Peyer's patch (tissue), 4 donors: Measurements from ENCODE around the gene LZTR1. TPM values are rescaled to one million over a fixed set of nuclear protein-coding genes. Genes with fewer than 3 reads are reported as not detected.
A peak's percentile ranks its signal among the peaks of the same experiment; 100 is the strongest.

ENCODE experiments used
- DNase-seq, 3 donors: peaks; one replicate each; pipeline ENCODE4 v3.0.0-alpha.2; 2017 to 2019
- H3K27ac ChIP-seq, 4 donors: fragments of 200-600 bp; sonication (generic); one replicate each; pipeline ENCODE4 v1.5.1; 2016 to 2019
- H3K27me3 ChIP-seq, 2 donors: fragments of 200-600 bp; sonication (generic); one replicate each; pipeline ENCODE4 v1.5.1; 2019
- H3K36me3 ChIP-seq, 3 donors: fragments of 200-600 bp; sonication (generic); one replicate each; pipeline ENCODE4 v1.5.1; 2016 to 2019
- H3K4me1 ChIP-seq, 4 donors: fragments of 200-600 bp; sonication (generic); one replicate each; pipeline ENCODE4 v1.5.1; 2016 to 2019
- H3K4me3 ChIP-seq, 4 donors: fragments of 200-600 bp; sonication (generic); 1 replicate in 3 of 4; 2 replicates in 1 of 4; pipeline ENCODE4 v1.5.1; 2016 to 2019; ENCODE audit warnings: mild to moderate bottlenecking in 1 of 4
- H3K9me3 ChIP-seq, 4 donors: fragments of 200-600 bp; sonication (generic); one replicate each; pipeline ENCODE4 v1.5.1; 2016 to 2019; ENCODE audit warnings: mild to moderate bottlenecking in 1 of 4
- CTCF ChIP-seq, 6 experiments: fragments of 450-650 bp in 4 of 6; fragments of 200-600 bp in 2 of 6; sonication (generic) in 1 of 6; IDR thresholded peaks; one replicate each; pipeline ENCODE4 v1.5.1; 2017 to 2019; ENCODE audit warnings: antibody characterized with exemption in 6 of 6, mild to moderate bottlenecking in 3 of 6, moderate library complexity in 1 of 6
- POLR2A ChIP-seq, 2 donors: fragments of 450-650 bp; IDR thresholded peaks; one replicate each; pipeline ENCODE4 v1.5.1; 2017; ENCODE audit warnings: antibody characterized with exemption in 2 of 2, mild to moderate bottlenecking in 2 of 2, moderate library complexity in 2 of 2
- total RNA-seq, 4 donors: library from RNA; depleted of rRNA; stranded (reverse); fragments of >200 nt; gene quantifications; one replicate each; pipeline ENCODE4 v1.1.0, GENCODE V29; 2016

LZTR1 gene
- total RNA-seq, 4 donors from 2014 or later, result 65.5 to 144 (median 88.5) TPM

GRCh38 chr22:21009638-21010425 is 27.7 kb downstream of the LZTR1 start:
- TF ChIP-seq POLR2A (IDR thresholded peaks at IDR 0.05) (no peak), CTCF (IDR thresholded peaks at IDR 0.05) (no peak)
- no peaks in the 10 kb centered on the region for H3K9me3 ChIP-seq
- no peaks in the 10 kb centered on the region for H3K27me3 ChIP-seq
- H3K27ac ChIP-seq, result no peak overlapping the region
- H3K4me3 ChIP-seq, result no peak overlapping the region
- no peaks in the 10 kb centered on the region for H3K36me3 ChIP-seq
- DNase-seq, result no peak
- H3K4me1 ChIP-seq, result peaks cover 4 to 13% (median 6%) of the 10 kb centered on the region in 4 donors

DNA sequence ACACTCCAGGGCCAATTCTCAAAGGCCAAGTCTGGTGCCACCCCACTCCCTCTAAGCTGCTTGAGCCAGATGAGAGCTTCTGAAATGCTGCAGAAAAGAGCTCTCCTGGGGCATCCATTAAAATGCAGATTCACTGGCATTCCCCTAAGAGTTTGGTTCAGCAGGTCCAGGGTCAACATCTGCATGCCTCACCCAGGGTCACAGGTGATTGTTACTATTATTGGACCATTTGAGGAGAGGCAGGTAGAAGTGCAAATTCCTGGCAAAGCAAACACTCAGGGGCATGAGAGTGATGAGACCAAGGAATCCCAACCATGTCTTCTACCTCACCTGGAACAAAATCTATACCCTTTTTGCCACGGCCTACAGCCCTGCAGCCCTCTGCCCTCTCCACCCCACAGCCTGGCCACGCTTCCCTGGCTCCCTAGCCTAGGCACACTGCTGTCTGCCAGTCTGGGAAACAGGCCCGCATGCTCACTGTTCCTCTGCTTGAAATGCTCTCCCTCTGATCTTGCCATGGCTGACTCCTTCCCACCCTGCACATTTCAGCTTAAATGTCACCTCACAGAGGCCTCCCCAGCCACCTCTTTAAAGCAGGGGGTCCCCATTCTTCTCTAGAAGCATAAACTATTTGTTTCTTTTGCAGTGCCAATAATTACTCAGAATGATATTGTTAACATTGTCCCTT is 28.5 kb downstream of the LZTR1 start:
- no peaks in the 10 kb centered on the region for H3K36me3 ChIP-seq
- H3K27me3 ChIP-seq, result no peaks in the 10 kb centered on the region
- H3K9me3 ChIP-seq, result no peaks in the 10 kb centered on the region
- TF ChIP-seq CTCF (IDR thresholded peaks at IDR 0.05), result no peak
- TF ChIP-seq POLR2A (IDR thresholded peaks at IDR 0.05), result no peak
- no peak for DNase-seq
- peaks cover 7 to 21% (median 13%) of the 10 kb centered on the region in 4 donors for H3K4me1 ChIP-seq
- no peak overlapping the region for H3K4me3 ChIP-seq
- no peak overlapping the region for H3K27ac ChIP-seq

DNA sequence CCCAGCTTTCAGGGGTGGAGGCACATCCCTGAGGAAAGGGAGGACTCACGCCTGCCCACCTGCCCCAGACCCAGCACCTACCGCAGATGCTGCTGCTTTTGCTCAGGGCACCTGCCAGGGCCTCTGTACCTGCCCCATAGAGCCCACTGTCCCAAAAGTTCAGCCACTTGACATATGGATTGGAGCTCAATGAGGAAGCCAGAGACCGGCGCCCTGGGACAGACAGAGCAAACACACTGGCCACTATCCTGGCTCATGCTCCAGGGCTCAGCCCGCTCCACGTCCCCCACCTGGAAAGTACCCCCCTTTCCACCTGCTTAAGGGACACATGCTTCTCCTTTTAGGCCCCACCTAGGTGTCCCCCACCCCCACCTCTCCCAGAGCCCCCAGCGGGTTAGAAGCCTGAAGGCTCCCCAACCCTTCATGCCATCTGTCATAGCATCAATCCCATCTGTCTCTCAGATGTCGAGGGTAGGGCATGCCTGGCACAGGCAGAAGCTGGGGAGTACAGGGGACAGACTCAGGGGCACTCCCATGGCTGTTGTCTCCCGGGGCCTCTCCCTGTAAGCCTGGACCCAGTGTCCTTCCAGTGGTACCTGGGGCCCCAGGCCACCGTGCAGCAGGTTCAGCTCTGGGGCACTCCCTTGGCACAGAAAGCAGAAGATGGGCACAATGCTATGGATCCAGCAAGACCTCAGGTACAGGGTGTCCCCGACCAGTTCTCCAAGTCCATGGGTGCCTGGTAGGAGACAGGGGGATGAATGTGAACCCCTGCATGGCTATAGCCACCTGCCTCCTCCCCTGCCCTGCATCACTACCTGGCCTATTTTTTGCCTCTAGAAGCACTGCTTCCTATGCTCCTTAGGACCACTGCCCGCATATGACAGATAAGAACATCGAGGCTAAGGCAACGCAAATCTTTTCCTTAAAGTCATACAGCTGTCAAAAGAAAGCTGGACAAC is 30.6 kb downstream of the LZTR1 start:
- Histone ChIP-seq H3K4me1 (peaks cover 7 to 25% (median 13%) of the 10 kb centered on the region in 4 donors), H3K27ac (no peak overlapping the region), H3K27me3 (no peaks in the 10 kb centered on the region), H3K4me3 (no peak overlapping the region), H3K9me3 (no peaks in the 10 kb centered on the region), H3K36me3 (no peaks in the 10 kb centered on the region)
- TF ChIP-seq CTCF (IDR thresholded peaks at IDR 0.05), result no peak
- TF ChIP-seq POLR2A (IDR thresholded peaks at IDR 0.05), result no peak
- peak in 1 of 3 donors; percentile 48 for DNase-seq

DNA sequence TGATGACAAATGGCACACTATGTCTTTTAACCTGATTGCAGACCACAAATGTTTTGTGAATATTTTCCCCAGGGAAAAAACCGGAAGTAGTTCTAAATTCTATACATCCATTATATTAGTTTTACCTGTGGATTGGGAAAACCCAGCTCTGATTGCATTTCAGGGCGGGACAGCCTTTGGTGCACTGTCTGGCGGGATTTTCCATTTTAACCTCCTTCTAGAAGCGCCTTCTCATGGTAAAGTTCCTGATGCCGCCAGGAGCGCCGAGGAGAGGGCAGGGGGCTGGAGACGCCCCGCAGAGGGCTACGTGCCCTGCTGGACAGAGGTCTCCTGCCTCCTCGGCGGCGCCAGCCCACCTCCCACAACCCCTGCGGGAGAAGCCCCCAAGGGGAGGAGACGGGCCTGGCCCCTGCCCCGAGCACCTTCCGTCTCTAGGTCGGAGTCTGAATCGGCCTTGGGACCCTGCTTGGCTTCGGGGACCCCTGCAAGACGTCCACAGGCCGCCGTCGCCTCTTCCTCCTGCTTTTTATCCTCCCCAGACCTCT is 31.6 kb downstream of the LZTR1 start:
- no peaks in the 10 kb centered on the region for H3K9me3 ChIP-seq
- TF ChIP-seq CTCF (IDR thresholded peaks at IDR 0.05), result no peak
- no peak for TF ChIP-seq POLR2A (IDR thresholded peaks at IDR 0.05)
- DNase-seq, result no peak
- peak overlapping the region; percentile 11 to 71 (median 47) for H3K27ac ChIP-seq
- peak overlapping the region; percentile 30 to 52 (median 51) for H3K4me3 ChIP-seq
- peaks cover 7 to 25% (median 13%) of the 10 kb centered on the region in 4 donors for H3K4me1 ChIP-seq
- no peaks in the 10 kb centered on the region for H3K27me3 ChIP-seq
- H3K36me3 ChIP-seq, result no peaks in the 10 kb centered on the region

DNA sequence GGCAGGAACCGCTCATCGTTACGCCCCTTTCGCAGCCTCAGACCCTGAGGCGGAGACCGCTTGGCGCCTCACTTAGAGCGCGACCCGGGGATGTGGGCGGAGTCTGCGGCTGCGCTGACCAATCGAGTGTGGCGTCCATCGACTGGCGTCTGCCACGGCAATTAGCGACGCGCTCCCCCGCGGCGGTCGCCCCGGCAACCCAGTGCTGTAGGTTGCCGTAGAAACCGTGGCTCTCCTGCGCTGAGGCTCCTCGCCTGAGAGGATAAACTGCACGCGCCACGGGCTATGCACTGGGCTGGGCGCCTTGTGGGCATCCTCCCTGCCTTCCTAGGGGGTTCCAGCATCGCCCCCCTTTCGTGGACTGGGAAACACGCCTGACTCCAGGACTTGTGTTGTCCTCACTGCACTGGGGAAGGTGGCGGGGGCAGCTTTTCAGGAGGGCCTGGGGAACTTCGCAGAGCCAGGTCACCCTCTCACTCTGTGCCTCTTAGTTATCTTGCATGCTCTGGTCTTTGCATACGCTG is 32.2 kb downstream of the LZTR1 start:
- Histone ChIP-seq H3K4me3 (peak overlapping the region; percentile 30 to 52 (median 51)), H3K27ac (peak overlapping the region; percentile 11 to 71 (median 47)), H3K36me3 (no peaks in the 10 kb centered on the region), H3K9me3 (no peaks in the 10 kb centered on the region), H3K27me3 (no peaks in the 10 kb centered on the region), H3K4me1 (peaks cover 7 to 25% (median 13%) of the 10 kb centered on the region in 4 donors)
- peak; percentile 84 to 96 (median 93) for DNase-seq
- TF ChIP-seq CTCF (IDR thresholded peaks at IDR 0.05) (no peak), POLR2A (IDR thresholded peaks at IDR 0.05) (no peak)
